Prostate gland (tissue), 2 donors: ENCODE measurements around the gene IER3. TPM values are rescaled to one million over a fixed set of nuclear protein-coding genes. Genes with fewer than 3 reads are reported as not detected.

Experiments
- DNase-seq: peaks from one replicate; pipeline ENCODE4 v3.0.0-alpha.2; 2019; ENCODE audit warnings: low spot score
- H3K27ac ChIP-seq, 2 donors: fragments of 200-600 bp; sonication (generic); 2 replicates each; pipeline ENCODE4 v1.5.1; 2017 to 2019
- H3K27me3 ChIP-seq: fragments of 200-600 bp; sonication (generic); replicated peaks from 2 replicates; pipeline ENCODE4 v1.5.1; 2019; ENCODE audit not compliant: insufficient read depth
- H3K36me3 ChIP-seq, 2 donors: fragments of 200-600 bp; sonication (generic); 1 replicate in 1 of 2; 2 replicates in 1 of 2; pipeline versions ENCODE4 v1.5.1 to v1.8.1; 2017 to 2019
- H3K4me1 ChIP-seq: fragments of 200-600 bp; sonication (generic); replicated peaks from 2 replicates; pipeline ENCODE4 v1.5.1; 2019
- H3K4me3 ChIP-seq, 2 donors: fragments of 200-600 bp; sonication (generic); 2 replicates each; pipeline ENCODE4 v1.5.1; 2017 to 2019
- H3K9me3 ChIP-seq: fragments of 200-600 bp; sonication (generic); 2 replicates; pipeline ENCODE4 v1.5.1; 2017
- POLR2A ChIP-seq: fragments of 450-650 bp; IDR thresholded peaks from one replicate; pipeline ENCODE4 v1.6.1; 2016; ENCODE audit warnings: antibody characterized with exemption, mild to moderate bottlenecking
- POLR2AphosphoS5 ChIP-seq: sonication (generic); formaldehyde crosslinking; IDR thresholded peaks from one replicate; pipeline ENCODE4 v1.6.1; 2017; ENCODE audit warnings: antibody characterized with exemption
- WGBS: methylation state at CpG from one replicate; pipeline ENCODE4 v1.1.5; 2018; 5-methylcytosine and 5-hydroxymethylcytosine counted together
- intact Hi-C: fragments of 100-400 bp; cut with DNase I; formaldehyde crosslinking; loops from one replicate; pipeline ENCODE4 v1.14.2; 2022
- total RNA-seq, 2 donors: library from RNA; depleted of rRNA; stranded (reverse); fragments of >200 nt; gene quantifications; one replicate each; pipeline ENCODE4 v1.1.0, GENCODE V29; 2016
- TF ChIP-seq, protein P1 (sequence below), 4 experiments: fragments of 200-600 bp in 2 of 4; fragments of 450-650 bp in 2 of 4; sonication (generic) in 2 of 4; IDR thresholded peaks; 1 replicate in 3 of 4; 2 replicates in 1 of 4; pipeline ENCODE4 v1.5.1; 2016 to 2019; ENCODE audit warnings: antibody characterized with exemption in 4 of 4, mild to moderate bottlenecking in 2 of 4, moderate library complexity in 2 of 4

The IER3 gene
- total RNA-seq, 2 donors from 2014 or later, result 13.9 to 26.4 TPM

DNA sequence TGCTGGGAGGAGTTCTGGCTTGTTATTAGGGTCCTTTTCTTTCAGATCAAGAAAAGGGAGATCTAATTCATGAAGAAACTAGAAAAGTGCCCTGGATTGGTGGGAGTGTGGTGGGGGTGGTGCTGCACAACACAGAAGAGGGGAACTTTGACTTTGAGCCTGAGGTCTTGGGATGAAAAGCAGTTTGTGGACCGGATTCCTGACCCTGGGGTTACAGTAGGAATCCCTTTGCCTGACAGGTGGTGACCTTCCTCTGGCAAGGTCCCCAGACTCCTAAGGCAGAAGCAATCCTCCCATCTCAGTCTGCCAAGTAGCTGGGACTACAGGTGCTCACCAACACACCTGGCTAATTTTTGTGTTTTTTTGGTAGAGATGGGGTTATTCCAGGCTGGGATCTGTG is 45.3 kb upstream of the IER3 start:
- 0% methylated on average over 1 of the region's 1 CpG for WGBS
- intact Hi-C loops, result no loop called here
- H3K27me3 ChIP-seq, result no peaks in the 10 kb centered on the region
- H3K9me3 ChIP-seq, result no peaks in the 10 kb centered on the region
- TF ChIP-seq POLR2A, result no peak
- no peak for TF ChIP-seq POLR2AphosphoS5
- TF ChIP-seq, protein P1, sequence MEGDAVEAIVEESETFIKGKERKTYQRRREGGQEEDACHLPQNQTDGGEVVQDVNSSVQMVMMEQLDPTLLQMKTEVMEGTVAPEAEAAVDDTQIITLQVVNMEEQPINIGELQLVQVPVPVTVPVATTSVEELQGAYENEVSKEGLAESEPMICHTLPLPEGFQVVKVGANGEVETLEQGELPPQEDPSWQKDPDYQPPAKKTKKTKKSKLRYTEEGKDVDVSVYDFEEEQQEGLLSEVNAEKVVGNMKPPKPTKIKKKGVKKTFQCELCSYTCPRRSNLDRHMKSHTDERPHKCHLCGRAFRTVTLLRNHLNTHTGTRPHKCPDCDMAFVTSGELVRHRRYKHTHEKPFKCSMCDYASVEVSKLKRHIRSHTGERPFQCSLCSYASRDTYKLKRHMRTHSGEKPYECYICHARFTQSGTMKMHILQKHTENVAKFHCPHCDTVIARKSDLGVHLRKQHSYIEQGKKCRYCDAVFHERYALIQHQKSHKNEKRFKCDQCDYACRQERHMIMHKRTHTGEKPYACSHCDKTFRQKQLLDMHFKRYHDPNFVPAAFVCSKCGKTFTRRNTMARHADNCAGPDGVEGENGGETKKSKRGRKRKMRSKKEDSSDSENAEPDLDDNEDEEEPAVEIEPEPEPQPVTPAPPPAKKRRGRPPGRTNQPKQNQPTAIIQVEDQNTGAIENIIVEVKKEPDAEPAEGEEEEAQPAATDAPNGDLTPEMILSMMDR (IDR thresholded peaks at IDR 0.05), result no peak
- no peak for DNase-seq
- H3K4me3 ChIP-seq, result no peak overlapping the region
- no peaks in the 10 kb centered on the region for H3K36me3 ChIP-seq
- no peaks in the 10 kb centered on the region for H3K4me1 ChIP-seq
- no peak overlapping the region for H3K27ac ChIP-seq

DNA sequence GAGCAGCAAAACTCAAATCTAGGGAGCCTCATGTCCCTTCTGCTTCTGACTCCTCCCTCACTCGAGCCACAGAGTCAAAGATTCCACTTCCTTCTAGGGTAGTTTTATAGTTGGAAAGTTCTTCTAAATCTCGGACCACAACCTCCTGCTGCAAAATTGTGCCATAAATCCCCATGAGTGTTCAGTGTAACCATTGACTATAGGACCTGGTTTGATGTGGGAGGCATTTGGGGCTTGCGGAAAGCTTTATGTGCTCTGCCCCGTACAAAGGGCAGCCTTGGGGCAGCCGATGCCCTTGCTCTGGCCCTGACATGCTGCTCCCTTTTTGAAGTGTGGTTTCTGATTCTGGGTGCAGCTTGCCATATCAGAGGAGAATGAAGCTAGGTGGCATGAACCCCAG is 43.6 kb upstream of the IER3 start:
- Histone ChIP-seq H3K27me3 (no peaks in the 10 kb centered on the region), H3K4me3 (no peak overlapping the region), H3K4me1 (peaks cover under 1% of the 10 kb centered on the region), H3K27ac (no peak overlapping the region), H3K9me3 (no peaks in the 10 kb centered on the region), H3K36me3 (no peaks in the 10 kb centered on the region)
- WGBS, result 56% methylated on average over 5 of the region's 5 CpGs
- DNase-seq, result no peak
- intact Hi-C loops, result no loop called here
- no peak for TF ChIP-seq POLR2A
- TF ChIP-seq, protein P1 (IDR thresholded peaks at IDR 0.05), result no peak
- TF ChIP-seq POLR2AphosphoS5, result peak; percentile 24

DNA sequence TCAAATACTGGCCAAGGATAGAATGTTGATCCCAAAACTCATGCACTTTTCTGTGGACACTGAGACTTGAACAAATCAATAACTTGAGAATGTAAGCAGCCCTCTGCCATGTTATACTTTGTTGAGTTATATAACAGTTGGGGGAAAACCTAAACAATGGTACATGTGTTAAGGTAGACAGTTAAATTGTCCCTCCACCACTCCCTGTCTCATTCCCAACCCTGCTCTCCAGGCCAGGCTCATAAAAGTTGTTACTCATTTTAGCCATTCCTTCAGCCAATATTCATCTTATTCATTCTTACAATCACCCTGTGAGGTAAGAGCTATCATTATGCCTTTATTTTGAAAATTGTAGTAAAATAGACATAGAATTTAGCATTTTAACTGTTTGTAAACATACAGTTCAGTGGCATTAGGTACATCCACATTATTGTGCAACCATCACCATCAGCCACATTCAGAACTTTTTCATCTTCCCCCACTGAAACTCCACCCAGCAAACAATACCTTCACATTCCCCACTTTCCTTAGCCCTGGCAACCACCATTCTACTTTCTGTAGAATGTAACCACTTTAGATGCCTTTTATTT is 38.2 kb upstream of the IER3 start:
- H3K4me3 ChIP-seq, result no peak overlapping the region
- H3K27ac ChIP-seq, result peak overlapping the region; percentile 79 to 80
- H3K36me3 ChIP-seq, result no peaks in the 10 kb centered on the region
- H3K9me3 ChIP-seq, result no peaks in the 10 kb centered on the region
- intact Hi-C loops, result loop anchor here (2.0 to 5.0 kb wide), 3 partner anchors 30 to 45 kb away; partner anchors contain the start of genes FLOT1 and IER3
- DNase-seq, result peak; percentile 39
- no peaks in the 10 kb centered on the region for H3K27me3 ChIP-seq
- peaks cover 21% of the 10 kb centered on the region for H3K4me1 ChIP-seq
- TF ChIP-seq POLR2A (no peak), POLR2AphosphoS5 (peak; percentile 75)

DNA sequence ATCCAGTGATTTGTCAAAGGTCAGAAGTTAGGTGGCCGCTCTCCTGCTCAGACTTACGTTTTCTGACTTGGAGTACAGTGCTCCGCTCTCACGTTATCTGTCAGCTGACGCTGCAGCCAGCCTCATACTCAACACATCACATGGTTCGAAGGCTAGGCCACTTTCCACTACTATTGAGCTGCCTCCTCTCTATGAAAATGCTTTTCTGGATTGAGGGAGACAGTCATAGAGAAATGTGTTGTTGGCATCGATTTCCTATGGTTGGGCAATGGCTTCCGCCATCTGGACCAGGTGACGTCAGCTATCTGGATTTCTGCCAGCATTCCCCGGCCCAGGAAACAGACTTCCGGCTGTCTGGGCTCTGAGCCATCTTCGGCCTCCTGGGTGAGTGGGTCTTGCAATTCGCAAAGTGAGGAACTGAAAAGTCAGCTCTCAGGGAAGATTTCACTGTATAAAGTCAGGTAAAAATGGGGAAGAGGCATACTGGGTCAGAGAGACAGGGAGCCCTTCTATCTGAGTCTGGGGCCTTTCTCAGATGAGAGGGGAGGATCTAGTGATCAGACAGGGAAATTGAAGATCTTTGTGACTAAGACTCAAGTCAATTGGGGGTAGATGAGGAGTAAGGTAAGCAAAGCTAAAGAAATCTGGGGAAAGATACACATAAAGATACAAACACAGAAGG is 37.5 kb upstream of the IER3 start:
- H3K27ac ChIP-seq, result peak overlapping the region; percentile 79 to 80
- peaks cover 21% of the 10 kb centered on the region for H3K4me1 ChIP-seq
- H3K9me3 ChIP-seq, result no peaks in the 10 kb centered on the region
- no peak overlapping the region for H3K4me3 ChIP-seq
- TF ChIP-seq POLR2A (peak; percentile 12), POLR2AphosphoS5 (peak; percentile 89)
- TF ChIP-seq, protein P1 (IDR thresholded peaks at IDR 0.05), result no peak
- H3K27me3 ChIP-seq, result no peaks in the 10 kb centered on the region
- peak; percentile 81 for DNase-seq
- intact Hi-C loops, result loop anchor here (2.0 to 5.0 kb wide), 3 partner anchors 29 to 45 kb away; partner anchors contain the start of genes FLOT1 and IER3
- no peaks in the 10 kb centered on the region for H3K36me3 ChIP-seq
- 32% methylated on average over 13 of the region's 13 CpGs for WGBS

DNA sequence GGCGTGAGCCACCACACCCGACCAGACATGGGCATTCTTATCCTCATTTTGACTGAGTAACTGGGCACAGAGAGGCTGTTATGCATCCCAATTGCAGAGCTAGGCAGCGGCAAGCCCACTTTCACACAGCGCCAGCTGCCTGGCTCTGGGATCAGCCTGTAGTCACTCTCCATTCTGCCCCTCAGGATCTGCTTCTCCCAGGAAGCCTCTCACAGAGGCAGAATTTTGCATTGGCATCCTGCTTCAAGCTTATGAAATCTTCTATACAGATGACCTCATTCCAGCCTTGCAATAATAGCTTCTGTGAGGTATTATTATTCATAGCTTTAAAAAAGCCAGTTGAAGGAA is 37.0 kb upstream of the IER3 start:
- WGBS, result 82% methylated on average over 4 of the region's 4 CpGs
- Histone ChIP-seq H3K4me3 (no peak overlapping the region), H3K36me3 (no peaks in the 10 kb centered on the region), H3K27me3 (no peaks in the 10 kb centered on the region), H3K4me1 (peaks cover 21% of the 10 kb centered on the region), H3K9me3 (no peaks in the 10 kb centered on the region), H3K27ac (peak overlapping the region; percentile 79 to 80)
- TF ChIP-seq POLR2A (no peak), POLR2AphosphoS5 (no peak)
- TF ChIP-seq, protein P1 (IDR thresholded peaks at IDR 0.05), result no peak
- intact Hi-C loops, result loop anchor here (5.0 kb wide), 2 partner anchors 39 to 46 kb away; partner anchors contain the start of genes FLOT1 and IER3
- DNase-seq, result no peak
